Activated CD4-positive, alpha-beta T cell treated with anti-CD3 and anti-CD28 coated beads for 1 hour (primary cell): ENCODE measurements around the gene AKAP13.
"Not testable (repeated sequence)": the region's sequence is repeated elsewhere in the genome, so short reads cannot be mapped to it uniquely, and the experiment has no call there.

Source experiments
- DNase-seq: peaks from one replicate; pipeline ENCODE4 v3.0.0-alpha.2; 2020

Gene AKAP13

GRCh38 chr15:85414991-85415390, 34.6 kb downstream of the AKAP13 start:
- DNase-seq = no peak

GRCh38 chr15:85415783-85416182, 35.4 kb downstream of the AKAP13 start:
- DNase-seq = no peak

- no peak for DNase-seq
These were observed 36.9 kb downstream of the AKAP13 start for GRCh38 chr15:85417276-85417675.

- DNase-seq = no peak
These were observed 38.8 kb downstream of the AKAP13 start for GRCh38 chr15:85419161-85419560.

- no peak for DNase-seq
These were observed 40.9 kb downstream of the AKAP13 start for GRCh38 chr15:85421116-85421925.

- no peak for DNase-seq
These were observed 42.2 kb downstream of the AKAP13 start for GRCh38 chr15:85422607-85423006.

- DNase-seq = no peak
These were observed 42.9 kb downstream of the AKAP13 start for GRCh38 chr15:85423256-85423655.

GRCh38 chr15:85424154-85424553, 43.8 kb downstream of the AKAP13 start:
- no peak for DNase-seq

GRCh38 chr15:85426481-85426880, 46.1 kb downstream of the AKAP13 start:
- no peak for DNase-seq

GRCh38 chr15:85427286-85428028, 47.1 kb downstream of the AKAP13 start:
- no peak for DNase-seq

- no peak for DNase-seq
These were observed 49.1 kb downstream of the AKAP13 start for GRCh38 chr15:85429522-85429921.

GRCh38 chr15:85430406-85431204, 50.2 kb downstream of the AKAP13 start:
- no peak for DNase-seq

GRCh38 chr15:85439996-85440395, 59.6 kb downstream of the AKAP13 start:
- DNase-seq = no peak

GRCh38 chr15:85440451-85440850, 60.0 kb downstream of the AKAP13 start:
- DNase-seq = no peak

- not testable (repeated sequence) for DNase-seq
These were observed 61.5 kb downstream of the AKAP13 start for GRCh38 chr15:85441854-85442253.

GRCh38 chr15:85443046-85443445, 62.6 kb downstream of the AKAP13 start:
- DNase-seq = no peak

- no peak for DNase-seq
These were observed 63.2 kb downstream of the AKAP13 start for GRCh38 chr15:85443593-85444087.

- no peak for DNase-seq
These were observed 63.8 kb downstream of the AKAP13 start for GRCh38 chr15:85444122-85444745.

- no peak for DNase-seq
These were observed 65.0 kb downstream of the AKAP13 start for GRCh38 chr15:85445361-85445760.

- no peak for DNase-seq
These were observed 70.8 kb downstream of the AKAP13 start for GRCh38 chr15:85451099-85451700.

GRCh38 chr15:85452436-85452835, 72.0 kb downstream of the AKAP13 start:
- DNase-seq = no peak

- DNase-seq = no peak
These were observed 72.9 kb downstream of the AKAP13 start for GRCh38 chr15:85453144-85453872.
